WI38 (cell line): ENCODE results near the gene PTGFRN.

Source experiments
- H3K4me3 ChIP-seq: 2 replicates; pipeline ENCODE4 v1.5.1; 2011; ENCODE audit warnings: low read depth, mild to moderate bottlenecking, control low read depth, low read length
- CTCF ChIP-seq: IDR thresholded peaks from 2 replicates; pipeline ENCODE4 v1.5.1; 2012; ENCODE audit warnings: low read depth, mild to moderate bottlenecking, control low read depth, low read length

Gene PTGFRN

DNA sequence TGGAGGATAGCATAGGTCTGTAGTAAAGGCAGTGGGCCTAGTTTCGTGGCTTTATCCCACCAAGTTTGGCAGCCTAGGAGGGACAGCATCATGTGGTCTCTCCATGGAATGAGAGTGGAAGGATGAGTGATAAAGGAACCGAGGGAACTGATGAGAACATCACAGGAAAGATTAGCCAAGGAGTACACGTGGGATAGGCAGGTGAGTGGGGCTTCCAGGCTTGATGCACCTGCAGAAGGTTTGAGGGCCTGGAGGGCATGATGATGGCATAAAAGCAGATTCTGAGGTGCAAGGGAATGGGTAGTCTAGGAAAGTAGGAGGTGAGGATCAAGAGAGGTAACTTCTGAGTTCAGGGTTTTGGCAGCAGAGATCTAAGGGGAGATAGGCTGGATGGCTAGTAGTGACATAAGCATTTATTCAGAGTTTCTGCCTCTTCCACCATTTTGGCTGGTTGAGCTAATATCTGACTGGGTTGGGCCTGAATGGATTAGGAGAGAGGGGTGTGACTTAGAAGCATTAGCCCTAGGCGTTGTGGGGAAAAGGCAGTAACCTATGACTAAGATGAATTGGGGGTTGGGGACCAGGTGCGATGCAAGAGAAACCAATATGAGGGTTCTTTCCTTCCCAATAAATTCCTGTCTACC is 9.1 kb downstream of the PTGFRN start:
- no peak overlapping the region for H3K4me3 ChIP-seq
- no peak for TF ChIP-seq CTCF

DNA sequence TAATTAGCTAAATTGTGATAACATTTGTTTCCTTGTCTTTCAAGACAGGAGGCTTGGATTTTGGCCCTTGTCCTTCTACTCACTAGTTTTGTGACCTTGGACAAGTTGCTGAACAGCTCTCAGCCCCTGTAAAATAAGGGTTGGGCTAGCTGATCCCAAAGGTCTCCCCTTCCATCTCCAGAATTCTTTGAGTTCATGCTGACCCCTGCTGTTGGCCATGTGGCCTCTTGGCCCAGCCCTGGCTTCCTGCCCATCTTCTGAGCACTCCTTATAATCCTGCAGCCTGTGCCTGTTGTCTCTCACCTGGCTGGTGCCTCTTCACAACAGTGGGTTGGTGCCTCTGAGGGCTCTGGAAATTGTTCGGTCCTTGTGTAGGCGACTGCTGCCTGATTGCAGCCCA is 10.1 kb downstream of the PTGFRN start:
- no peak overlapping the region for H3K4me3 ChIP-seq
- TF ChIP-seq CTCF = no peak

DNA sequence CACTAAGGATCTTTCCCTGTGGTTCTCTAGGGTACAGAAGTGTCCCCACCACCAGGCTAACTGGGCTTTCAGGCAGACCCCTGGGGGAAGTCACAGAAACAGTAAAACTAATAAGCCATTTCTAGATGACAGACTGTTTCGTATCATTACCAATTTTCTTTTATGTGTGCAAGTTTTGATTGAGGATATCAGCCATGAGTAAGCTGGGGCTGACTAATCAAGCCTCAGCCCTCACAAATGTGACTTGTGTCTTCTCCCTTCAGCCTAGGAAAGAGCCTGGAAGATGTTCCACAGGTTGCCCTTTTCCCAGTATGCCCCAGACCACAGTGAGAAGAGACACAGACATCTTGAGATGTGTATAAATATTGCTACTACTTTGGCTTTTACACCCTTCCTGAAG is 10.5 kb downstream of the PTGFRN start:
- no peak overlapping the region for H3K4me3 ChIP-seq
- TF ChIP-seq CTCF = no peak

GRCh38 chr1:116921301-116921885 is 11.7 kb downstream of the PTGFRN start:
- H3K4me3 ChIP-seq = no peak overlapping the region
- TF ChIP-seq CTCF = no peak

- no peak for TF ChIP-seq CTCF
These were observed 12.2 kb downstream of the PTGFRN start for GRCh38 chr1:116921937-116922336.

GRCh38 chr1:116923421-116923820 is 13.7 kb downstream of the PTGFRN start:
- TF ChIP-seq CTCF = no peak
- no peak overlapping the region for H3K4me3 ChIP-seq

More at GRCh38 chr1:116921937-116922336, 12.2 kb downstream of the PTGFRN start:
- no peak overlapping the region for H3K4me3 ChIP-seq

DNA sequence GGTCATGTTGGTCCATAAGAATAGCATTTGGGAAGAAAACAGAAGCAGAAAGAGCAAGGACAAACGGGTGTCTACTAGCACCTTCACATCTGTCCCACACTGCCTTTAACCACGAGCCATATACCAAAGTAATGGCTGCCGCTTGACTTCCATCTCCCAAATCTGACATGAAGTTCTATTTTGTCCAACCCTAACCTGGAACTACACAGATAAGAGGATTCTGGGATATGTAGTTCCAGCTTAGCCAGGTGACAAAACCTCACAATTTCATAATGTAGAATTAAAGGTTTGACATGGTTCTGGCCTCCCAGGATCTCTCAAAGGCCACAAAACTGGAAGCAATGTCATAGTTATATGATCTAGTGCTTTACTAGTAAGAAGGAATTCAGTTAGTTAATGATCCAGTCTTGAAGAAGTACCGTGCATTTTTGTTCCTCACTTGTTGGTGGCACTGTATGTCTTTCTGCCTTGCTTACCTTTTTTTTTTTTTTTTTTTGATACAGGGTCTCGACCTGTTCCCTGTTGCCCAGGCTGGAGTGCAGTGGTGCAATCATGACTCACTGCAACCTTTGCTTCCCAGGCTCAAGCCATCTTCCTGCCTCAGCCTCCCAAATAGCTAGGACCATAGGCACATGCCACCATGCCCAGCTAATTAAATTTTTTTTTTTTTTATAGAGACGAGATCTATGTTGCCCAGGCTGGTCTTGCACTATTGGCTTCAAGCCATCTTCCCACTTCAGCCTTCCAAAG is 17.5 kb downstream of the PTGFRN start:
- no peak for TF ChIP-seq CTCF
- no peak overlapping the region for H3K4me3 ChIP-seq
